DND-41 (cell line): ENCODE results near the gene FARP2.
"Not testable (repeated sequence)": the region's sequence is repeated elsewhere in the genome, so short reads cannot be mapped to it uniquely, and the experiment has no call there.

ENCODE experiments used
- ATAC-seq: fragments of 200-7000 bp; cut with Tn5 transposase; 3 replicates; pipeline ENCODE4 v1.9.1; 2021; ENCODE audit warnings: low read depth; ENCODE audit not compliant: insufficient read depth
- DNase-seq: peaks from one replicate; pipeline ENCODE4 v3.0.0-alpha.2; 2020
- H2AFZ ChIP-seq: 2 replicates; pipeline ENCODE4 v1.6.0; 2012; ENCODE audit warnings: low read depth, low read length
- H3K27ac ChIP-seq: 2 replicates; pipeline ENCODE4 v1.5.1; 2012; ENCODE audit warnings: low read length, inconsistent platforms
- H3K27me3 ChIP-seq: fragments of 200-600 bp; sonication (generic); 2 replicates; pipeline ENCODE4 v1.6.0; 2012; ENCODE audit warnings: low read length, mild to moderate bottlenecking, inconsistent platforms; ENCODE audit not compliant: insufficient read depth, poor library complexity
- H3K36me3 ChIP-seq: 2 replicates; pipeline ENCODE4 v1.5.1; 2012; ENCODE audit warnings: low read length, inconsistent platforms; ENCODE audit not compliant: insufficient read depth
- H3K4me1 ChIP-seq: 2 replicates; pipeline ENCODE4 v1.5.1; 2012; ENCODE audit warnings: mild to moderate bottlenecking, low read length; ENCODE audit not compliant: insufficient read depth
- H3K4me2 ChIP-seq: 2 replicates; pipeline ENCODE4 v1.6.0; 2012; ENCODE audit warnings: mild to moderate bottlenecking, moderate library complexity, low read length, inconsistent platforms; ENCODE audit not compliant: insufficient read depth
- H3K4me3 ChIP-seq, 2 experiments: fragments of 200-600 bp in 1 of 2; shearing (Covaris generic) in 1 of 2; 2 replicates each; pipeline ENCODE4 v1.5.1; 2012 to 2016; ENCODE audit warnings: inconsistent platforms in 2 of 2, low read length in 2 of 2, mild to moderate bottlenecking in 2 of 2, low read depth in 1 of 2, moderate library complexity in 1 of 2
- H3K79me2 ChIP-seq: 2 replicates; pipeline ENCODE4 v1.6.0; 2012; ENCODE audit warnings: low read length, inconsistent platforms; ENCODE audit not compliant: insufficient read depth
- H3K9ac ChIP-seq: 2 replicates; pipeline ENCODE4 v1.6.0; 2012; ENCODE audit warnings: low read depth, mild to moderate bottlenecking, inconsistent platforms, low read length, moderate library complexity
- H3K9me3 ChIP-seq: 2 replicates; pipeline ENCODE4 v1.5.1; 2012; ENCODE audit warnings: low read length, moderate library complexity, mild to moderate bottlenecking, inconsistent platforms; ENCODE audit not compliant: insufficient read depth, severe bottlenecking
- H4K20me1 ChIP-seq: 2 replicates; pipeline ENCODE4 v1.6.0; 2012; ENCODE audit warnings: low read length; ENCODE audit not compliant: insufficient read depth
- EZH2 ChIP-seq: IDR thresholded peaks from 3 replicates; pipeline ENCODE4 v1.6.1; 2012; ENCODE audit warnings: borderline replicate concordance, low read depth, mild to moderate bottlenecking, moderate library complexity, low read length, inconsistent platforms; ENCODE audit not compliant: severe bottlenecking
- TF ChIP-seq, protein P1 (sequence below): IDR thresholded peaks from 2 replicates; pipeline ENCODE4 v1.5.1; 2012; ENCODE audit warnings: borderline replicate concordance, low read length, moderate library complexity, mild to moderate bottlenecking; ENCODE audit not compliant: poor library complexity, severe bottlenecking; ENCODE audit errors: extremely low read depth

The FARP2 gene

DNA sequence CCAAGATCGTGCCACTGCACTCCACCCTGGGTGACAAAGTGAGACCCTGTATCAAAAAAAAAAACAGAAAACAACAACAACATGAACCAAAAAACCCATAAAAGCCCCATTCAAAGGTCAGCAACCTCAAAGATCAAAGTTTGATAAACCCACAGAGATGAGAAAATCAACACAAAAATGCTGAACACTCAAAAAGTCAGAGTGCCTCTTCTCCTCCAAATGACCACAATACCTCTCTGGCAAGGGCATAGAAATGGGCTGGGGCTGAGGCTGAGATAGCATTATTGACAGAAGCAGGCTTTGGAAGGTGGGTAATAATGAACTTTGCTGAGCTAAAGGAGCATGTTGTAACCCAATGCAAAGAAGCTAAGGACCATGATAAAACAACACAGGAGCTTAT lies 66.3 kb downstream of the FARP2 start:
- no peak overlapping the region for H3K4me2 ChIP-seq
- H3K27ac ChIP-seq, result no peak overlapping the region
- no peak overlapping the region for H3K9ac ChIP-seq
- no peak for DNase-seq
- H2AFZ ChIP-seq, result no peak overlapping the region
- H3K36me3 ChIP-seq, result peaks cover 44% of the 10 kb centered on the region
- no peak overlapping the region for H3K4me3 ChIP-seq
- no peak for TF ChIP-seq EZH2
- TF ChIP-seq, protein P1, sequence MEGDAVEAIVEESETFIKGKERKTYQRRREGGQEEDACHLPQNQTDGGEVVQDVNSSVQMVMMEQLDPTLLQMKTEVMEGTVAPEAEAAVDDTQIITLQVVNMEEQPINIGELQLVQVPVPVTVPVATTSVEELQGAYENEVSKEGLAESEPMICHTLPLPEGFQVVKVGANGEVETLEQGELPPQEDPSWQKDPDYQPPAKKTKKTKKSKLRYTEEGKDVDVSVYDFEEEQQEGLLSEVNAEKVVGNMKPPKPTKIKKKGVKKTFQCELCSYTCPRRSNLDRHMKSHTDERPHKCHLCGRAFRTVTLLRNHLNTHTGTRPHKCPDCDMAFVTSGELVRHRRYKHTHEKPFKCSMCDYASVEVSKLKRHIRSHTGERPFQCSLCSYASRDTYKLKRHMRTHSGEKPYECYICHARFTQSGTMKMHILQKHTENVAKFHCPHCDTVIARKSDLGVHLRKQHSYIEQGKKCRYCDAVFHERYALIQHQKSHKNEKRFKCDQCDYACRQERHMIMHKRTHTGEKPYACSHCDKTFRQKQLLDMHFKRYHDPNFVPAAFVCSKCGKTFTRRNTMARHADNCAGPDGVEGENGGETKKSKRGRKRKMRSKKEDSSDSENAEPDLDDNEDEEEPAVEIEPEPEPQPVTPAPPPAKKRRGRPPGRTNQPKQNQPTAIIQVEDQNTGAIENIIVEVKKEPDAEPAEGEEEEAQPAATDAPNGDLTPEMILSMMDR, result no peak
- no peaks in the 10 kb centered on the region for H3K27me3 ChIP-seq
- ATAC-seq, result no peak
- H3K4me1 ChIP-seq, result no peaks in the 10 kb centered on the region
- peaks cover 15% of the 10 kb centered on the region for H3K9me3 ChIP-seq
- H3K79me2 ChIP-seq, result no peaks in the 10 kb centered on the region
- H4K20me1 ChIP-seq, result no peaks in the 10 kb centered on the region

DNA sequence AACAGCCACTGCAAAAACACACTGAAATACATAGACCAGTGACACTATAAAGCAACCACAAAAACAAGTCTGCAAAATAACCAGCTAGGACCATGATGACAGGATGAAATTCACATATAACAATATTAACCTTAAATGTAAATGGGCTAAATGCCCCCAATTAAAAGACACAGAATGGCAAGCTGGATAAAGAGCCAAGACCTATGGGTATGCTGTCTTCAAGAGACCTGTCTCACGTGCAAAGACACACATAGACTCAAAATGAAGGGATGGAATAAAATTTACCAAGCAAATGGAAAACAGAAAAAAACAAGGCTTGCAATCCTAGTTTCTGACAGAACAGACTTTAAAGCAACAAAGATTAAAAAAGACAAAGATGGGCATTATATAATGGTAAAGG lies 67.4 kb downstream of the FARP2 start:
- not testable (repeated sequence) for H2AFZ ChIP-seq, H3K79me2 ChIP-seq, H3K4me1 ChIP-seq, ATAC-seq, H3K27me3 ChIP-seq, H3K4me2 ChIP-seq, H3K4me3 ChIP-seq, H3K9ac ChIP-seq, DNase-seq, H4K20me1 ChIP-seq, H3K27ac ChIP-seq
- Histone ChIP-seq H3K9me3 (peaks cover 15% of the 10 kb centered on the region), H3K36me3 (peaks cover 34% of the 10 kb centered on the region)

DNA sequence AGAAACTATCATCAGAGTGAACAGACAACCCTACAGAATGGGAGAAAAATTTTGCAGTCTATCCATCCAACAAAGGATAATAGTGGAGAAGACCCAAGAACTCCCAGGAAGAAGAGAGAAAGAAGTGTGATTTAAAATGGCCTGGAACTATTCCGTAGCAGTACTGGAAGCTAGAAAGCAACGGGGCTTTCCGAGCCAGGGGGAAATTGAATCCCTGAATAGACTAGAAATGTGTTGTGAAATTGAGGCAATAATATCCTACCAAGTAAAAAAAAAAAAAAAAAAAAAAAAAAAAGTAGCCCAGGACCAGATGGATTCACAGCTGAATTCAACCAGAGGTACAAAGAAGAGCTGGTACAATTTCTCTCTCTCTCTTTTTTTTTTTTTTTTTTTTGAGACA lies 69.3 kb downstream of the FARP2 start:
- ATAC-seq (no peak), DNase-seq (no peak)
- H3K4me3 ChIP-seq, result no peak overlapping the region
- no peak overlapping the region for H3K27ac ChIP-seq
- H3K9ac ChIP-seq, result no peak overlapping the region
- TF ChIP-seq EZH2, result no peak
- TF ChIP-seq, protein P1, result no peak
- H3K4me1 ChIP-seq, result no peaks in the 10 kb centered on the region
- H3K27me3 ChIP-seq, result no peaks in the 10 kb centered on the region
- H3K79me2 ChIP-seq, result no peaks in the 10 kb centered on the region
- peaks cover 5% of the 10 kb centered on the region; the same call in 1 of the 2 replicates for H4K20me1 ChIP-seq
- no peak overlapping the region for H2AFZ ChIP-seq
- peaks cover 15% of the 10 kb centered on the region for H3K9me3 ChIP-seq
- H3K4me2 ChIP-seq, result no peak overlapping the region
- peaks cover 40% of the 10 kb centered on the region for H3K36me3 ChIP-seq

DNA sequence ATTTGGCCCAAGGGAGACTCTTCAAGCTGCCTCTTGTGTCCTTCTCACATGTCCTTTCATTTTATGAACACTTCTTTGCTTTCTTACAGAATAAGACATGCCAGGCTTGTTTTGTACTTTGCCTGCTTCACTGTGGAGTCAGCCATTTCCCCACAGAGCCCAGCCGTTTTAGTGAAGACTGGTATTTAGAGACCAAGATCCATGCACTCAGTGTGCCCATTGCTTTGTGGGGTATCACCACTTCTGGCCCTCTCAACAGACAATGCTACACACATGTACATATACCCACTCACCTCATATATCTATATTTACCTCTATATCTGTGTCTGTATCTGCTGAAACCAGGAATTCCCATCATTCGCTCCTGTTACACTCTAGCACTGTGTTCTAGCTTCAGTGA lies 74.1 kb downstream of the FARP2 start:
- Histone ChIP-seq H2AFZ (no peak overlapping the region), H3K4me3 (no peak overlapping the region), H3K27ac (no peak overlapping the region), H3K4me1 (no peaks in the 10 kb centered on the region), H3K4me2 (no peak overlapping the region), H3K9me3 (no peaks in the 10 kb centered on the region), H4K20me1 (peaks cover 9% of the 10 kb centered on the region; the same call in 1 of the 2 replicates), H3K9ac (no peak overlapping the region), H3K79me2 (no peaks in the 10 kb centered on the region), H3K27me3 (no peaks in the 10 kb centered on the region), H3K36me3 (peaks cover 54% of the 10 kb centered on the region)
- TF ChIP-seq EZH2, result no peak
- TF ChIP-seq, protein P1, result no peak
- no peak for DNase-seq
- no peak for ATAC-seq
